ENCODE results near the gene IFFO2. TPM values are rescaled to one million over a fixed set of nuclear protein-coding genes. Genes with fewer than 3 reads are reported as not detected.

The IFFO2 gene
- total RNA-seq, 4 donors from 2014 or later, result 5.0 to 145 (median 13.6) TPM

DNA sequence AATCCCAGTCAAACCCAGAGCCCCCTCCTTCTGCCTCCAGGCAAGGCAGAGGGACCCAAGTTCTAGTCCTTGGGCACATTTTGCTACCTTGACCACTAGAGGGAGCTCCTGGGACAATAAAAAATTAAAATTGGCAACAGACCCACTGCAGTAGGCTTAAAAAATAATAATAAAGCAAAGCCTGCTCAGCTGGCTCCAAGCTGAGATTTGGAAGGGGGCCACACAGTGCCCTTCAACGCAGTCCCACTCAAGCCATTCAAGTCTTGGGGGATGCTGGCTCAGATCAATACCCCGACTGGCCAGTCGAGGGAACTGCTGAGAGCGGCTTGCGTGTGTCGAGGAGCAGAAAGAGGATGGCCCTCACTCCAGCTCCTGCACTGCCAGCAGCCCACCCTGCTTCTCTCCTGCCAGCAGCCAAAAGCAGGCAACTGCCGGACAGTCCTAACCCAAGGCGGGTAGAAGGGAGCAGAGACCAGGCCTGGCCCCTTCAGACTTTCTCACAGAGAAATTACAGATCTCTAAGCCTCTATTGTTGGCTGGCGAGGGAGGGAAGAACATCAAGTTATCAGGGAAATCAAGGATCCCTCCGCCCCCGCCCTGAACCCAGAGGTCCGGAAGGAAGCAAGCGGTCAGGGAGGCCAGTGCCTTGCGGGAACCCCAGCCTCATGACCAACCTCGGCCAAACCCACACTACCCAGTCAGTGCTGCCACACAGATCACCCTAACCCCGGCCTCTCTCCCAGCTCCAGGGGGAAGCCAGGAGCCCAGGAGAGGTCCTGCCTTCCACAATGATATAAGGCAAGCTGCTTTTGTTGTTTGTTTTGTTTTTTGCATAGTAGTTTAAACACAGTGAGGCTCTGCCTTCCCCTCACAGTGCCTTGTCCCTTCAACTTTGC, 49.2 kb downstream of the IFFO2 start:
- peak; percentile 44 for DNase-seq
- TF ChIP-seq POLR2AphosphoS5 (IDR thresholded peaks at IDR 0.05) (no peak), CTCF (IDR thresholded peaks at IDR 0.05) (peak; percentile 85 to 95 (median 90))
- peak overlapping the region; percentile 40 to 81 (median 61) for H3K27ac ChIP-seq
- H3K36me3 ChIP-seq, result peaks cover 0 to 4% (median 0%) of the 10 kb centered on the region in 4 donors
- H3K4me3 ChIP-seq, result no peak overlapping the region
- 65% methylated on average over 16 of the region's 16 CpGs; no CpG with 5 or more reads in 1 of the 2 donors for WGBS, 2 donors (ENCODE audit: low coverage in 1 of 2)
- intact Hi-C loops (cut with DNase I; ENCODE audit: low total_unique reads) (loop anchor here (5.0 kb wide), 1 partner anchor 50 kb away; the partner anchor contains the start of gene IFFO2), in situ Hi-C loops (cut with MboI; ENCODE audit: low pct_ligation_motif_present in 1 of 4, low pct_unique_long_range_greater_than_20kb in 1 of 4, low sequenced_read_pairs in 3 of 4) (loop anchor here (5.0 to 25.0 kb wide), 3 partner anchors 65 to 330 kb away; no protein-coding TSS in a partner anchor)
- H3K9me3 ChIP-seq, result no peaks in the 10 kb centered on the region
- peaks cover 9 to 18% (median 16%) of the 10 kb centered on the region in 4 donors for H3K4me1 ChIP-seq
- H3K27me3 ChIP-seq, result no peaks in the 10 kb centered on the region

GRCh38 chr1:18903291-18903756, 53.2 kb downstream of the IFFO2 start:
- 29 to 30% methylated on average over 6 to 8 of the region's 8 CpGs for WGBS, 2 donors (ENCODE audit: low coverage in 1 of 2)
- DNase-seq, result no peak
- peaks cover 9 to 28% (median 23%) of the 10 kb centered on the region in 4 donors for H3K4me1 ChIP-seq
- TF ChIP-seq EP300 (IDR thresholded peaks at IDR 0.05; ENCODE audit: low read depth) (no peak), POLR2AphosphoS5 (IDR thresholded peaks at IDR 0.05) (no peak), POLR2A (IDR thresholded peaks at IDR 0.05) (no peak), CTCF (IDR thresholded peaks at IDR 0.05) (no peak)
- intact Hi-C loops (cut with DNase I; ENCODE audit: low total_unique reads), result no loop called here
- H3K4me3 ChIP-seq, result peak overlapping the region; percentile 18 to 86 (median 66)
- H3K9me3 ChIP-seq, result no peaks in the 10 kb centered on the region
- in situ Hi-C loops (cut with MboI; ENCODE audit: low pct_ligation_motif_present in 1 of 4, low pct_unique_long_range_greater_than_20kb in 1 of 4, low sequenced_read_pairs in 3 of 4), result loop anchor here (10.0 to 25.0 kb wide), 2 partner anchors 191 to 334 kb away; no protein-coding TSS in a partner anchor
- H3K27me3 ChIP-seq, result no peaks in the 10 kb centered on the region
- peak overlapping the region; percentile 86 to 93 (median 91) for H3K27ac ChIP-seq
- H3K36me3 ChIP-seq, result no peaks in the 10 kb centered on the region

GRCh38 chr1:18902523-18903290, 53.8 kb downstream of the IFFO2 start, which contains the start of gene ALDH4A1:
Gene ALDH4A1 (minus strand): TSS chr1:18902555. CDS start chr1:18902523, 32 bp downstream.
- no peak for TF ChIP-seq EP300 (IDR thresholded peaks at IDR 0.05; ENCODE audit: low read depth)
- TF ChIP-seq POLR2A (IDR thresholded peaks at IDR 0.05), result peak; percentile 36
- peak in 1 of 5 experiments; percentile 14 for TF ChIP-seq CTCF (IDR thresholded peaks at IDR 0.05)
- TF ChIP-seq POLR2AphosphoS5 (IDR thresholded peaks at IDR 0.05), result peak; percentile 25 to 56 (median 42)
- DNase-seq, result peak; percentile 97
- in situ Hi-C loops (cut with MboI; ENCODE audit: low pct_ligation_motif_present in 1 of 4, low pct_unique_long_range_greater_than_20kb in 1 of 4, low sequenced_read_pairs in 3 of 4) (loop anchor here (10.0 to 25.0 kb wide), 2 partner anchors 192 to 335 kb away; no protein-coding TSS in a partner anchor), intact Hi-C loops (cut with DNase I; ENCODE audit: low total_unique reads) (no loop called here)
- H3K9me3 ChIP-seq, result no peaks in the 10 kb centered on the region
- no peaks in the 10 kb centered on the region for H3K36me3 ChIP-seq
- H3K27me3 ChIP-seq, result no peaks in the 10 kb centered on the region
- H3K4me1 ChIP-seq, result peaks cover 9 to 28% (median 22%) of the 10 kb centered on the region in 4 donors
- peak within 1 kb of the TSS; percentile 49 to 86 (median 66) for H3K4me3 ChIP-seq
- peak within 1 kb of the TSS; percentile 86 to 93 (median 91) for H3K27ac ChIP-seq
- WGBS, 2 donors (ENCODE audit: low coverage in 1 of 2), result 0% methylated on average over 1 to 39 of the region's 55 CpGs

Data from transverse colon (tissue), 4 donors.